Ishikawa (cell line): ENCODE results near the gene IL31.

Experiments used
- CEBPB ChIP-seq: IDR thresholded peaks from 2 replicates; pipeline ENCODE4 v1.6.1; 2012
- CREB1 ChIP-seq: IDR thresholded peaks from 2 replicates; pipeline ENCODE4 v1.6.1; 2012; ENCODE audit warnings: low read depth
- EP300 ChIP-seq: IDR thresholded peaks from 2 replicates; pipeline ENCODE4 v1.6.1; 2012; ENCODE audit warnings: borderline replicate concordance
- NFIC ChIP-seq: IDR thresholded peaks from 2 replicates; pipeline ENCODE4 v1.6.1; 2012
- TAF1 ChIP-seq: IDR thresholded peaks from 2 replicates; pipeline ENCODE4 v1.6.1; 2012; ENCODE audit warnings: low read depth, mild to moderate bottlenecking
- TEAD4 ChIP-seq: IDR thresholded peaks from 2 replicates; pipeline ENCODE4 v1.6.1; 2012
- YY1 ChIP-seq: IDR thresholded peaks from 2 replicates; pipeline ENCODE4 v1.6.1; 2012; ENCODE audit warnings: low read depth
- TF ChIP-seq, protein P1 (sequence below): IDR thresholded peaks from 2 replicates; pipeline ENCODE4 v1.6.1; 2012; ENCODE audit warnings: low read depth, mild to moderate bottlenecking
- TF ChIP-seq, protein P2 (sequence below): IDR thresholded peaks from 2 replicates; pipeline ENCODE4 v1.6.1; 2012

DNA sequence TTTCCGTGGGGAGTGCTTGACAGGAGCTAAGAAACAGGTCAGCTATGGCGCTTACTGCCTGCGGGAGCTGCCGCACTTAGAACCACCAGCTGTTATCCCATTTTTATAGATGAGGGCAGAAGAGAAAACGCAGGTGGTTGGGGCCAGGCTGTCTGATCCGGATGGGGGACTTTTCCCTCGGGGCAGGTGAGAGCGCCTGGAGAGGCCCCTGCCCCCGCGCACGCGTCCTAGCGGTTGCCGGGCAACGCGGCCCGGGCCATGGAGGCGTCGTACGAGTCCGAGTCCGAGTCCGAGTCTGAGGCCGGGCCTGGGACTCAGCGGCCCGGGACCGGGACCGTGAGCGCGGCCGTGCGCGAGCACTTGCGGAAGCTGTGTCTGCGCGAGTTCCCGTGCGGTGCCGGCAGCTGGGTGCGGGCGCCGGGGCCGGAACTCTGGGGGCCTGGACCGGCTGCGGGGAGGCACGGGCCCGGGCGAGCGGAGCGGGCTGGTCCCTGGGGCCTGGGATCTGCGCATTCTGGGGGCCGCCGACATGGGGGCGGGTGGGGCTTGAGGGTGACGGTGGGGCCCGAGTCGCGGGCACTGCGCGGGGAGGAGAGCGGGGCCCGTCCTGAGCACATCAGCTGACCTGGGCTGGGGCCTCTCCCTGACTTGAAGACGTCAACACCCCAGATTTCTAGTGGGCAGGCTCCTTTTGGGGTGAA lies 9.0 kb upstream of the IL31 start, which contains the start of gene LRRC43:
- TF ChIP-seq CREB1 (no peak), TEAD4 (no peak), CEBPB (no peak), EP300 (no peak), NFIC (no peak), YY1 (no peak), TAF1 (no peak)
- TF ChIP-seq, protein P1, sequence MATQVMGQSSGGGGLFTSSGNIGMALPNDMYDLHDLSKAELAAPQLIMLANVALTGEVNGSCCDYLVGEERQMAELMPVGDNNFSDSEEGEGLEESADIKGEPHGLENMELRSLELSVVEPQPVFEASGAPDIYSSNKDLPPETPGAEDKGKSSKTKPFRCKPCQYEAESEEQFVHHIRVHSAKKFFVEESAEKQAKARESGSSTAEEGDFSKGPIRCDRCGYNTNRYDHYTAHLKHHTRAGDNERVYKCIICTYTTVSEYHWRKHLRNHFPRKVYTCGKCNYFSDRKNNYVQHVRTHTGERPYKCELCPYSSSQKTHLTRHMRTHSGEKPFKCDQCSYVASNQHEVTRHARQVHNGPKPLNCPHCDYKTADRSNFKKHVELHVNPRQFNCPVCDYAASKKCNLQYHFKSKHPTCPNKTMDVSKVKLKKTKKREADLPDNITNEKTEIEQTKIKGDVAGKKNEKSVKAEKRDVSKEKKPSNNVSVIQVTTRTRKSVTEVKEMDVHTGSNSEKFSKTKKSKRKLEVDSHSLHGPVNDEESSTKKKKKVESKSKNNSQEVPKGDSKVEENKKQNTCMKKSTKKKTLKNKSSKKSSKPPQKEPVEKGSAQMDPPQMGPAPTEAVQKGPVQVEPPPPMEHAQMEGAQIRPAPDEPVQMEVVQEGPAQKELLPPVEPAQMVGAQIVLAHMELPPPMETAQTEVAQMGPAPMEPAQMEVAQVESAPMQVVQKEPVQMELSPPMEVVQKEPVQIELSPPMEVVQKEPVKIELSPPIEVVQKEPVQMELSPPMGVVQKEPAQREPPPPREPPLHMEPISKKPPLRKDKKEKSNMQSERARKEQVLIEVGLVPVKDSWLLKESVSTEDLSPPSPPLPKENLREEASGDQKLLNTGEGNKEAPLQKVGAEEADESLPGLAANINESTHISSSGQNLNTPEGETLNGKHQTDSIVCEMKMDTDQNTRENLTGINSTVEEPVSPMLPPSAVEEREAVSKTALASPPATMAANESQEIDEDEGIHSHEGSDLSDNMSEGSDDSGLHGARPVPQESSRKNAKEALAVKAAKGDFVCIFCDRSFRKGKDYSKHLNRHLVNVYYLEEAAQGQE, result no peak
- TF ChIP-seq, protein P2, sequence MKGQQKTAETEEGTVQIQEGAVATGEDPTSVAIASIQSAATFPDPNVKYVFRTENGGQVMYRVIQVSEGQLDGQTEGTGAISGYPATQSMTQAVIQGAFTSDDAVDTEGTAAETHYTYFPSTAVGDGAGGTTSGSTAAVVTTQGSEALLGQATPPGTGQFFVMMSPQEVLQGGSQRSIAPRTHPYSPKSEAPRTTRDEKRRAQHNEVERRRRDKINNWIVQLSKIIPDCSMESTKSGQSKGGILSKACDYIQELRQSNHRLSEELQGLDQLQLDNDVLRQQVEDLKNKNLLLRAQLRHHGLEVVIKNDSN, result no peak
